IPS DF 6.9 (cell line): Measurements from ENCODE around the gene NPC1L1.

Experiments used
- DNase-seq: peaks from one replicate; pipeline ENCODE4 v3.0.0-alpha.2; 2013; ENCODE audit warnings: low read depth, low spot score
- H3K27ac ChIP-seq: one replicate; pipeline ENCODE4 v1.5.1; 2013; ENCODE audit warnings: low read length, control low read depth
- H3K27me3 ChIP-seq: 2 replicates; pipeline ENCODE4 v1.6.1; 2013; ENCODE audit warnings: mild to moderate bottlenecking, low read length; ENCODE audit not compliant: control insufficient read depth, insufficient read depth
- H3K36me3 ChIP-seq: 2 replicates; pipeline ENCODE4 v1.6.1; 2013; ENCODE audit warnings: low read length; ENCODE audit not compliant: control insufficient read depth, insufficient read depth
- H3K4me1 ChIP-seq: 2 replicates; pipeline ENCODE4 v1.6.1; 2013; ENCODE audit warnings: low read length; ENCODE audit not compliant: control insufficient read depth, insufficient read depth
- H3K4me3 ChIP-seq: 2 replicates; pipeline ENCODE4 v1.5.1; 2013; ENCODE audit warnings: mild to moderate bottlenecking, low read length
- H3K9me3 ChIP-seq: 2 replicates; pipeline ENCODE4 v1.6.1; 2013; ENCODE audit warnings: low read length, inconsistent platforms; ENCODE audit not compliant: control insufficient read depth, insufficient read depth
- WGBS: extraction: QIAGEN DNeasy Blood & Tissue Kit; methylation state at CpG from one replicate; pipeline ENCODE4 v1.1.7; 2013; ENCODE audit warnings: mixed read lengths, missing lambda C conversion rate; ENCODE audit not compliant: insufficient read length, insufficient coverage; 5-methylcytosine and 5-hydroxymethylcytosine counted together

The NPC1L1 gene

DNA sequence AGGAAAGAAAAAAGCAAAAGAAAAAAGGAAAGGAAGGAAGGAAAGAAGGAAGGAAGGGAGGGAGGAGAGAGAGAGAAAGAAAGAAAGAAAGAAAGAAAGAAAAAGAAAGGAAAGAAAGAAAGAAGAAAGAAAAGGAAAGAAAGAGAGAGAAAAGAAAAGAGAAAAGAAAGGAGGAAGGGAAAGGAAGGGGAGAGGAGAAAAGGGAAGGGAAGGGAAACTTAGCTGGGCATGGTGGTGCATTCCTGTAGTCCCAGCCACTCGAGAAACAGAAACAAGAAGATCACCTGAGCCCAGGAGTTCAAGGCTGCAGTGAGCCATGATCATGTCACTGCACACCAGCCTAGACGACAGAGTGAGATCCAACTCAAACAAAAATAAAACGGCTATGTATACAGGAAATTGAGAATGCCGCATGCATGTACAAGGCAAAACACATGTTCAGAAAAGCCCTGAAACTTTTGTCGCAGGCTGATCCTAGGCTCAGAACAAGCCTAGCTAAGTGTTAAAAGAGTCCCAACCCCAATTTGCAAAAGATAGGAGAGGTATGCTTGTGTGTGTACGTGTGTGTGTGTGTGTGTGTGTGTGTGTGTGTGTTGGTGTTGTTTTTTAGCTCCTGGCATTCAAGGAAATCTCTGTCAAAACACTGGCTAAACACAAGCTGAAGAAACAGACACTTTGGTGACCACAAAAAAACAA, 6.6 kb upstream of the NPC1L1 start:
- Histone ChIP-seq H3K27ac (no peak overlapping the region), H3K9me3 (no peaks in the 10 kb centered on the region), H3K4me1 (no peaks in the 10 kb centered on the region), H3K36me3 (no peaks in the 10 kb centered on the region), H3K4me3 (no peak overlapping the region), H3K27me3 (no peaks in the 10 kb centered on the region)
- no CpG with 5 or more reads among the region's 6 CpGs for WGBS
- no peak for DNase-seq

DNA sequence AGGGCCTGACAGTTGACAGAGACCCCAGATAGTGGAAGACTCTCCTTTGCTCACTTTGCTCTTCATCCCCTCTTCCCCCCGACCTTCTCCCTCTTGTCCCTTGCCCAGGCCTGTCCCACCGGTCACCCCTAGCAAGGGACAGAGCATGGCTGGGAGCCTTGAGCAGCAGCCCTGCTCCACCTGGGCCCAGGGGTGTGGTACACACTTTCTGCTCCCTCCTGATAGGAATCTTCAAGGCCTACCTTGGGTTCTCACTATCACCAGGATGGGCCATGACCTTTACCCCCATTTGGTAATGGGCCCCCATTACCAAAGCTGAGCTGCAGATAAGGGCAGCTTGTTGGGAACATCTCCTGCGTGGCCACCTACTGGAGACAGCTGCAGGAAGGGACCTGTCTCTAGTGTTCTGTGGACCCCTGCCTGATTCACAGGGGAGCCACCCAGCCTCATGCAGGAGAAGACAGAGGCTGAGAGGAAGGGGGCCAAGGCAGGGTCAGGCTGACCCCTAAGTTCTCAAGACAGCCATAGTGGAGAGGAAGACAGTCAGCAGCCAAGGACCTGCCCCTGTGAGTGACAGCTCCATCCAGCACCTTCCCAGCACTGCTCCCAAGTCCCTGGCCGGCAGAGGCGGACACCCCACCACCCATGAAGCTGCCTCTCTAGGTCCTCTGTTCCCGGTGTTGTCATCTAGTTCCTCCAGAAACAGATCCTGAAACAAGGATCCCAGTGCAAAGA, 913 bp upstream of the NPC1L1 start:
- Histone ChIP-seq H3K36me3 (no peaks in the 10 kb centered on the region), H3K4me3 (no peak overlapping the region), H3K9me3 (no peaks in the 10 kb centered on the region), H3K4me1 (no peaks in the 10 kb centered on the region), H3K27me3 (no peaks in the 10 kb centered on the region), H3K27ac (no peak overlapping the region)
- no peak for DNase-seq
- WGBS = no CpG with 5 or more reads among the region's 6 CpGs

- no CpG with 5 or more reads among the region's 5 CpGs for WGBS
Measured at GRCh38 chr7:44540592-44541027, 520 bp downstream of the NPC1L1 start.

DNA sequence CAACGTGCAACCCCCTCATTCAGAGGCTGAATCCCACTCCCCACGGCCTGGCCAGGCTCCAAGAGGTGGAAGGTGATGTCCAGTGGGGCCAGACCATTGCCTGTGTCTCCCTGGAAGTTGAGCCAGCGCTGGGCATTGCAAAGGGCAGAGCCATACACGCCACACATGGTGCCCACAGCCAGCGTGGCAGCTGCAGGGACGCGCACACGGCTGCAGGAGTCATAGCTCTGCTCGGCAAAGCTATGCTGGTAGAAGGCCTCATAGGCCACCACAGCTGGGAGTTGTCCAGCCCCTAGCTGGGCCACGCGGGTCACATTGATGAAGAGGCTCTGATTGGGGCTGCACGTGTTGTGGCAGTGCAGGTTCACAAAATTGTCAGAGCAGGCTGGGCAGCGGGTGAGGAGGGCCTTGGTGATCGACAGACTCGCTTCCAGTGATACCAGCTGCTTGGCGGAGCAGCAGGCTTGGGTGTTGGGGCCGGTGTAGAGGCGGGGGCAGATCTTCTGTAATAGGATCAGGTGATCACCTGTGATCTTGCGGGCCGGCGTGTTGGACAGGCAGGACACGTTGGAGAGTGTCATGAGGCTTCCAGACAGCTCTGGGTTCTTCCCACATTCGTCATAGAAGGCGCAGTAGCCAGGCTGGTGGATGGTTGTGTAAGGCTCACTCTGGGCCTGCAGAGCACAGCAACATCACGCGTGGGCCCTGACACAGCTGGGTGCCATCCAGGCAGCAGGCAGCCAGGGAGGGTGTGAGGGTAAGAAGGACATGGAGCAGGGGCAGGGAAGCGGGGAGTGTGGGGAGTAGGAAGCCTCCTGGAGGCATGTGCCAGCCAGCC, 1.2 kb downstream of the NPC1L1 start:
- DNase-seq = no peak
- no CpG with 5 or more reads among the region's 27 CpGs for WGBS

More at GRCh38 chr7:44540592-44541027, 520 bp downstream of the NPC1L1 start:
- no peak for DNase-seq
- H3K4me1 ChIP-seq = no peaks in the 10 kb centered on the region
- H3K27me3 ChIP-seq = no peaks in the 10 kb centered on the region
- H3K9me3 ChIP-seq = no peaks in the 10 kb centered on the region
- no peaks in the 10 kb centered on the region for H3K36me3 ChIP-seq
- no peak overlapping the region for H3K27ac ChIP-seq
- H3K4me3 ChIP-seq = no peak overlapping the region

DNA sequence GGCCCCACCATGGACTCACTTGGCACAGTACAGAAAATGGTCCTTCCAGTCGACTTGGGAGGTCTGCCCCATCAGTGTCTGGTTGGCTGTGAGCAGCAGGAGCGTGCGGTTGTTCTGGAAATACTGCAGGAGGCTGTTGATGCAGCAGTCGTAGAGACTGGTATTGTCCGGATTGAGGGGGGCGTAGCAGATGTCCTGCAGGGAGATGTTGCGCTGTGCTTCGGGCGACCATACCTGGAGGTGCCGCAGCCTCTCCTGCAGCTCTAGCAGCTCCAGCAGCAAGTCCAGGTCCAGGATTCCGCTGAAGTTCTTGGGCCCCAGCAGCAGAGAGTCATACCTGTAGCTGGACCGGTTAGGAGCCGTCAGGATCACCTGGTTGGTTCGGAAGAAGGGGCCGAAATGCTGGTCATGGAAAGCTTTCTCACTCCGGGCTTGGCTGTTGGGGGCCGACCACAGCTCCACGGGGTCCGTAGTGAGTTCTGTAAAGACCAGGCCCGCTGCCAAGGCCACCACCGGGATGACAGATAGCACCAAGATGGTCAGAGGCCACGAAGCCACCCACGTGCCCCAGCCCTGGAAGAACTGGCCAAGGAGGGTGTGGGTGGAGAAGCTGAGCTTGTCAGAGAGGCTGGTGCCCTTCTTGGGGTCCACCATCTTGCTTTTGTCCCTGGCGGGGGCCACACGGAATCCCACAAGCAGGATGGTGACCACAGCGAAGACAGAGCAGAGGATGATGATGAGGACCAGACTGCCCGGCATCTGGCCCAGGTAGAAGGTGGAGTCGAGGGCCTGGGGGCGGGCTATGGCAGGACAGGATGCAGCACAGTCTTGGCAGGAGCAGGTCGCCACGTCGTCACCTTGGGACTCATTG, 2.1 kb downstream of the NPC1L1 start:
- H3K4me3 ChIP-seq = no peak overlapping the region
- WGBS = no CpG with 5 or more reads among the region's 32 CpGs

More for the DNA sequence above, 1.2 kb downstream of the NPC1L1 start:
- Histone ChIP-seq H3K9me3 (no peaks in the 10 kb centered on the region), H3K27ac (no peak overlapping the region), H3K36me3 (no peaks in the 10 kb centered on the region), H3K27me3 (no peaks in the 10 kb centered on the region), H3K4me3 (no peak overlapping the region), H3K4me1 (no peaks in the 10 kb centered on the region)

GRCh38 chr7:44538093-44538797, 2.9 kb downstream of the NPC1L1 start:
- Histone ChIP-seq H3K27me3 (no peaks in the 10 kb centered on the region), H3K36me3 (no peaks in the 10 kb centered on the region), H3K4me3 (no peak overlapping the region), H3K4me1 (no peaks in the 10 kb centered on the region), H3K27ac (no peak overlapping the region), H3K9me3 (no peaks in the 10 kb centered on the region)
- WGBS = no CpG with 5 or more reads among the region's 17 CpGs
- no peak for DNase-seq

More for the DNA sequence above, 2.1 kb downstream of the NPC1L1 start:
- no peak for DNase-seq
- Histone ChIP-seq H3K9me3 (no peaks in the 10 kb centered on the region), H3K27me3 (no peaks in the 10 kb centered on the region), H3K36me3 (no peaks in the 10 kb centered on the region), H3K27ac (no peak overlapping the region), H3K4me1 (no peaks in the 10 kb centered on the region)

- no peak for DNase-seq
- H3K4me1 ChIP-seq = no peaks in the 10 kb centered on the region
- H3K27me3 ChIP-seq = no peaks in the 10 kb centered on the region
- H3K9me3 ChIP-seq = no peaks in the 10 kb centered on the region
- no peak overlapping the region for H3K4me3 ChIP-seq
- no peak overlapping the region for H3K27ac ChIP-seq
- WGBS = no CpG with 5 or more reads among the region's 6 CpGs
- H3K36me3 ChIP-seq = no peaks in the 10 kb centered on the region
Measured at GRCh38 chr7:44537442-44537841, 3.7 kb downstream of the NPC1L1 start.

DNA sequence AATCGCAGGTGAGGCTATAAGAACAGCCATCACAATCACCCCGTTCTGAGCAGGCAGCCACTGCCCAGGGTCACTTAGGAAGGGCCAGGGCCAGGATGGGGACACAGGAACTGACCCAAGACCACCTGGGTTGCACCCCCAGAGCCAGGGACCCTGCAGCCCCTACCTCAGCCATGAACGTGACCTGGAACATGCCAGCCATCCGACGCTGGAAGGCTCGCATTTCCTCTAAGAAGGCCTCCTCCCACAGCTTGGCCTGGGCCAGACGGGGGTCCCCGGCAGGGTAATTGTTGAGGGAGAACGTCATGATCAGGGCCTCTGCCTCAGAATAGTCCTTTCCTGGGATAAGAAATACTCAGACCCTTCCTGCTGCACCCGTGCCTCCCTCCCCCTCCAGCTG, 5.0 kb downstream of the NPC1L1 start:
- Histone ChIP-seq H3K4me3 (no peak overlapping the region), H3K27me3 (no peaks in the 10 kb centered on the region), H3K9me3 (no peaks in the 10 kb centered on the region), H3K4me1 (no peaks in the 10 kb centered on the region), H3K36me3 (no peaks in the 10 kb centered on the region), H3K27ac (no peak overlapping the region)
- DNase-seq = no peak
- no CpG with 5 or more reads among the region's 10 CpGs for WGBS

DNA sequence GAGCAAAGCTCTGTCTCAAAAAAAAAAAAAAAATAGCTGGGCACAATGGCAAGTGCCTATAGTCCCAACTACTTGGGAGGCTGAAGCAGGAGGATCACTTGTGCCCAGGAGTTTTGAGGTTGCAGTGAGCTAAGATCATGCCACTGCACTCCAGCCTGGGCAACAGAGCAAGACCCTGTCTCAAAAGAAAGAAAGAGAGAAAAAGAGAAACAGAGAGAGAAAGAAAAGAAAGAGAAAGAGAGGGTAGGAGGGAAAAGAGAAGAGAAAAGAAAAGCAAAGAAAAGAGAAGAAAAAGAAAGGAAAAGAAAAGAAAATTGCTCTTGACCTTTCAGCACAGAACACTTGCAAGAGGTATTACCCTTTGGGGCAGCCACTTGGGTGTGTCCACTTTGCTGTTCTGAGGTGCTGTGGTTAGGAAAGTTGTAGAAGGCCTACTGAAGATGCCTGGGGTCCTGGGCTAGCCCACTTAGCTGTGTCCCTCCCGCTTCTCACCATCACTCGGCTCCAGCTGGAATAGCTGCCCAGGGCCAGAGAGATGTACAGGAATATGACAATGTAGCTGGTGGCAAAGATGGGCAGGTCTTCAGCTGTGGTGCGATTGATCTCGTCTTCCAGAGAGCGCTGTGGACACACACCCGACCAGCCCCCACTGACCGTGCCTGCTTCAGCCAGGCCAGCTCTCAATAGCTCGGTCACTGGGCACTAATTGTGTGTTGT, 5.6 kb downstream of the NPC1L1 start:
- Histone ChIP-seq H3K27me3 (no peaks in the 10 kb centered on the region), H3K4me1 (no peaks in the 10 kb centered on the region), H3K27ac (no peak overlapping the region), H3K4me3 (no peak overlapping the region), H3K9me3 (no peaks in the 10 kb centered on the region), H3K36me3 (no peaks in the 10 kb centered on the region)
- DNase-seq = no peak
- no CpG with 5 or more reads among the region's 8 CpGs for WGBS
